CD14-positive monocyte (primary cell): ENCODE data around the gene GRID1. TPM values are rescaled to one million over a fixed set of nuclear protein-coding genes. Genes with fewer than 3 reads are reported as not detected.

Source experiments
- DNase-seq, 3 donors: peaks; one replicate each; pipeline ENCODE4 v3.0.0-alpha.2; 2011 to 2022
- H2AFZ ChIP-seq: 2 replicates; pipeline ENCODE4 v1.6.0; 2012; ENCODE audit warnings: mild to moderate bottlenecking, low read depth, low read length, inconsistent platforms; ENCODE audit not compliant: insufficient read depth, poor library complexity, severe bottlenecking
- H3K27ac ChIP-seq, 2 donors: 1 replicate in 1 of 2; 2 replicates in 1 of 2; pipeline ENCODE4 v1.5.1; 2012 to 2013; ENCODE audit warnings: low read length in 2 of 2, control low read depth in 1 of 2, inconsistent platforms in 1 of 2, low read depth in 1 of 2, mild to moderate bottlenecking in 1 of 2
- H3K27me3 ChIP-seq, 2 donors: one replicate each; pipeline versions ENCODE4 v1.6.0 to v1.6.1; 2011 to 2013; ENCODE audit warnings: low read length in 2 of 2; ENCODE audit not compliant: control insufficient read depth in 2 of 2, insufficient read depth in 2 of 2
- H3K36me3 ChIP-seq, 2 donors: replicated peaks in 1 of 2; 1 replicate in 1 of 2; 2 replicates in 1 of 2; pipeline versions ENCODE4 v1.5.1 to v1.6.1; 2012 to 2013; ENCODE audit warnings: low read length in 2 of 2, control low read depth in 1 of 2, inconsistent platforms in 1 of 2, mild to moderate bottlenecking in 1 of 2; ENCODE audit not compliant: insufficient read depth in 2 of 2, control insufficient read depth in 1 of 2
- H3K4me1 ChIP-seq, 2 donors: 1 replicate in 1 of 2; 2 replicates in 1 of 2; pipeline versions ENCODE4 v1.5.1 to v1.6.1; 2012 to 2013; ENCODE audit warnings: low read length in 2 of 2, control low read depth in 1 of 2, inconsistent platforms in 1 of 2, mild to moderate bottlenecking in 1 of 2, moderate library complexity in 1 of 2; ENCODE audit not compliant: insufficient read depth in 2 of 2, control insufficient read depth in 1 of 2
- H3K4me2 ChIP-seq: replicated peaks from 2 replicates; pipeline ENCODE3; 2012; ENCODE audit warnings: low read length, moderate library complexity, mild to moderate bottlenecking; ENCODE audit not compliant: poor library complexity, severe bottlenecking; ENCODE audit errors: extremely low read depth
- H3K4me3 ChIP-seq, 3 experiments: fragments of 200-600 bp in 1 of 3; sonication (generic) in 1 of 3; replicated peaks in 1 of 3; 1 replicate in 2 of 3; 2 replicates in 1 of 3; pipeline ENCODE4 v1.5.1; 2011 to 2013; ENCODE audit warnings: low read length in 3 of 3, mild to moderate bottlenecking in 3 of 3, control low read depth in 2 of 3, low read depth in 2 of 3, inconsistent platforms in 1 of 3, moderate library complexity in 1 of 3
- H3K79me2 ChIP-seq: 2 replicates; pipeline ENCODE4 v1.6.0; 2012; ENCODE audit warnings: mild to moderate bottlenecking, control low read depth, inconsistent platforms, low read length, moderate library complexity; ENCODE audit not compliant: insufficient read depth
- H3K9ac ChIP-seq: 2 replicates; pipeline ENCODE4 v1.6.0; 2017; ENCODE audit warnings: low read length, mild to moderate bottlenecking; ENCODE audit not compliant: insufficient read depth, poor library complexity, severe bottlenecking
- H3K9me3 ChIP-seq, 2 donors: replicated peaks in 1 of 2; 1 replicate in 1 of 2; 2 replicates in 1 of 2; pipeline versions ENCODE4 v1.5.1 to v1.6.1; 2012 to 2013; ENCODE audit warnings: low read length in 2 of 2, control low read depth in 1 of 2; ENCODE audit not compliant: control insufficient read depth in 1 of 2, insufficient read depth in 1 of 2
- H4K20me1 ChIP-seq: 2 replicates; pipeline ENCODE4 v1.6.0; 2012; ENCODE audit warnings: mild to moderate bottlenecking, low read length, control low read depth, moderate library complexity; ENCODE audit not compliant: insufficient read depth
- H3K27ac Mint-ChIP-seq, 7 donors: one replicate each; pipeline ENCODE4 v1.8.0; 2020; ENCODE audit warnings: mild to moderate bottlenecking in 7 of 7, mixed read lengths in 7 of 7, moderate library complexity in 6 of 7, inconsistent platforms in 2 of 7
- H3K27me3 Mint-ChIP-seq, 3 donors: one replicate each; pipeline ENCODE4 v1.8.0; 2021 to 2022; ENCODE audit warnings: low read depth in 3 of 3, mild to moderate bottlenecking in 3 of 3, mixed read lengths in 3 of 3, moderate library complexity in 3 of 3, inconsistent platforms in 1 of 3
- H3K36me3 Mint-ChIP-seq, 2 donors: one replicate each; pipeline ENCODE4 v1.8.0; 2020; ENCODE audit warnings: mixed read lengths in 2 of 2, inconsistent platforms in 1 of 2, mild to moderate bottlenecking in 1 of 2
- H3K4me1 Mint-ChIP-seq: one replicate; pipeline ENCODE4 v1.8.0; 2020; ENCODE audit warnings: mild to moderate bottlenecking, mixed read lengths
- H3K4me3 Mint-ChIP-seq, 2 donors: one replicate each; pipeline ENCODE4 v1.8.0; 2020; ENCODE audit warnings: mild to moderate bottlenecking in 2 of 2, mixed read lengths in 2 of 2, moderate library complexity in 1 of 2
- H3K9me3 Mint-ChIP-seq, 7 donors: one replicate each; pipeline ENCODE4 v1.8.0; 2020 to 2022; ENCODE audit warnings: mixed read lengths in 7 of 7, mild to moderate bottlenecking in 6 of 7, moderate library complexity in 6 of 7, inconsistent platforms in 2 of 7
- CTCF ChIP-seq: fragments of 200-600 bp; IDR thresholded peaks from one replicate; pipeline ENCODE4 v1.8.0; 2022; ENCODE audit warnings: antibody characterized with exemption, mild to moderate bottlenecking
- WGBS: methylation state at CpG from one replicate; pipeline ENCODE4 v1.1.5; 2013; ENCODE audit warnings: missing lambda C conversion rate; ENCODE audit not compliant: insufficient coverage; 5-methylcytosine and 5-hydroxymethylcytosine counted together
- intact Hi-C, 2 donors: fragments of 100-400 bp; cut with micrococcal nuclease; formaldehyde crosslinking; loops; one replicate each; pipeline versions ENCODE4 v1.15.0 to v1.15.1; 2023
- polyA plus RNA-seq, 3 donors: library from polyadenylated mRNA; depleted of rRNA in 1 of 3; unstranded in 2 of 3; stranded (reverse) in 1 of 3; fragments of 300-500 nt in 2 of 3; fragments of >200 nt in 1 of 3; fragmentation: Illumina TruSeq in 2 of 3; gene quantifications; 1 replicate in 2 of 3; 2 replicates in 1 of 3; pipeline ENCODE4 v1.2.3, GENCODE V29; 2012 to 2021

The GRID1 gene
- polyA plus RNA-seq, 3 donors: not detected

GRCh38 chr10:85993840-85994507 lies 372.6 kb downstream of the GRID1 start:
- no peak overlapping the region for H3K4me3 Mint-ChIP-seq
- intact Hi-C loops: no loop called here
- H3K36me3 Mint-ChIP-seq: no peaks in the 10 kb centered on the region

GRCh38 chr10:85993140-85993539 lies 373.5 kb downstream of the GRID1 start:
- H3K27ac Mint-ChIP-seq: no peak overlapping the region
- TF ChIP-seq CTCF: no peak
- intact Hi-C loops: no loop called here
- H3K4me1 Mint-ChIP-seq: no peaks in the 10 kb centered on the region
- peaks cover 0 to 3% (median 0%) of the 10 kb centered on the region in 7 donors for H3K9me3 Mint-ChIP-seq
- Histone ChIP-seq H4K20me1 (no peaks in the 10 kb centered on the region), H2AFZ (no peak overlapping the region), H3K79me2 (no peaks in the 10 kb centered on the region), H3K36me3 (no peaks in the 10 kb centered on the region), H3K9ac (no peak overlapping the region), H3K27ac (no peak overlapping the region), H3K4me1 (no peaks in the 10 kb centered on the region), H3K27me3 (no peaks in the 10 kb centered on the region), H3K9me3 (no peaks in the 10 kb centered on the region), H3K4me3 (no peak overlapping the region), H3K4me2 (no peak overlapping the region)
- H3K4me3 Mint-ChIP-seq: no peak overlapping the region
- DNase-seq: no peak
- WGBS: no CpG with 5 or more reads among the region's 1 CpG
- peaks cover 3 to 8% (median 5%) of the 10 kb centered on the region in 3 donors for H3K27me3 Mint-ChIP-seq
- H3K36me3 Mint-ChIP-seq: no peaks in the 10 kb centered on the region

More at GRCh38 chr10:85993840-85994507, 372.6 kb downstream of the GRID1 start:
- Histone ChIP-seq H3K36me3 (no peaks in the 10 kb centered on the region), H3K9me3 (no peaks in the 10 kb centered on the region), H2AFZ (no peak overlapping the region), H3K79me2 (no peaks in the 10 kb centered on the region), H3K4me3 (no peak overlapping the region), H3K9ac (no peak overlapping the region), H3K4me1 (no peaks in the 10 kb centered on the region), H3K4me2 (no peak overlapping the region), H4K20me1 (no peaks in the 10 kb centered on the region), H3K27me3 (no peaks in the 10 kb centered on the region), H3K27ac (no peak overlapping the region)
- no peak for DNase-seq
- TF ChIP-seq CTCF: no peak
- Mint-ChIP-seq H3K27me3 (peaks cover 3 to 9% (median 5%) of the 10 kb centered on the region in 3 donors), H3K9me3 (peaks cover 0 to 3% (median 0%) of the 10 kb centered on the region in 7 donors), H3K27ac (no peak overlapping the region), H3K4me1 (no peaks in the 10 kb centered on the region)
- WGBS: 79% methylated on average over 4 of the region's 6 CpGs
